GM18870 (cell line): ENCODE measurements around the gene MDM2.

Source experiments
- ATAC-seq: cut with Tn5 transposase; IDR thresholded peaks from one replicate; pipeline ENCODE4 v1.9.1; 2021; ENCODE audit warnings: moderate library complexity; ENCODE audit not compliant: unreplicated experiment

Gene MDM2

GRCh38 chr12:68870443-68870842, 62.5 kb downstream of the MDM2 start:
- no peak for ATAC-seq

GRCh38 chr12:68871396-68871795, 63.4 kb downstream of the MDM2 start:
- ATAC-seq, result no peak

- no peak for ATAC-seq
Observed at GRCh38 chr12:68871921-68872320, 63.9 kb downstream of the MDM2 start.

- no peak for ATAC-seq
Observed at GRCh38 chr12:68873316-68873715, 65.3 kb downstream of the MDM2 start.

DNA sequence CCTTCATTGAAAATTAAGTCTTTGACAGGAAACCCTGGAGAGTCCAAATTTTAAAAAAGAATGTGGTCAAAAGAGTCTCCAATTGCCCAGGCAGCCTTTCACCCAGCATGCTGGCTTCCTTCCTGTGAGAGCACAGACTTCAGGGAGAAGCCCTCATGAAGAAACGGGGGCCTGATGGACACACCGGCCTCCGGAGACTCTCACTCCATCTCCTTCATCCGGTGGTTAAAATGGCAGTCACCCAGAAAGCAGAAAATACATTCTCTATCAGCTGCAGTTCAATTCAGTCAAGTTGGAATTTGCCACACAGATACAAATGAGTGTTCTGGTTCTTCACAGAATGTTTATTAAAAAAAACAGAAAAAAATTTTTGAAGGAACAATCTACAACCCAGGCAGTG, 68.5 kb downstream of the MDM2 start:
- ATAC-seq, result no peak

DNA sequence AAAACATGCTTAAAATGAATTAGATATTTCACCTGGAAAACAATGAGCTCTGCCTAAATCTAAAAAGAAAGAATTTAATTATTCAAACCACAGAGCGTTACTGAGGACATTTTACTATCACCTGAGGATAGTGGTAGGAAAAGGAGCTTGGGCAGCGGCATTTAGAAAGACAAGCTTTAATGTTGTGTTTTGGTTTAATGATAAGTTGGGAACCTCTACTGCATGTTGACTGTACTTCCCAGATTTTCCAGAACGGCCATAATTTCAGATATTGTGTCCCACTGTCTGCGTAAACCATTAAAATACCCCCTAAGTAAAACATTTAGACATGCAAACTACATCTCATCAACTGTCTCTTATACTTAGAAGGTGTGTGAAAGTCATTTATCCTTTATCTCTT, 69.6 kb downstream of the MDM2 start:
- no peak for ATAC-seq

GRCh38 chr12:68878283-68878682, 70.3 kb downstream of the MDM2 start:
- no peak for ATAC-seq

GRCh38 chr12:68878846-68879245, 70.9 kb downstream of the MDM2 start:
- no peak for ATAC-seq

GRCh38 chr12:68880660-68881325, 72.8 kb downstream of the MDM2 start:
- no peak for ATAC-seq

- no peak for ATAC-seq
Observed at GRCh38 chr12:68882251-68882964, 74.4 kb downstream of the MDM2 start.

GRCh38 chr12:68883151-68883550, 75.2 kb downstream of the MDM2 start:
- ATAC-seq, result no peak

- ATAC-seq, result no peak
Observed at GRCh38 chr12:68884251-68884650, 76.3 kb downstream of the MDM2 start.

- ATAC-seq, result no peak
Observed at GRCh38 chr12:68885381-68885780, 77.4 kb downstream of the MDM2 start.

GRCh38 chr12:68886636-68887572, 78.9 kb downstream of the MDM2 start:
- ATAC-seq, result no peak

- ATAC-seq, result no peak
Observed at GRCh38 chr12:68887641-68888040, 79.7 kb downstream of the MDM2 start.

DNA sequence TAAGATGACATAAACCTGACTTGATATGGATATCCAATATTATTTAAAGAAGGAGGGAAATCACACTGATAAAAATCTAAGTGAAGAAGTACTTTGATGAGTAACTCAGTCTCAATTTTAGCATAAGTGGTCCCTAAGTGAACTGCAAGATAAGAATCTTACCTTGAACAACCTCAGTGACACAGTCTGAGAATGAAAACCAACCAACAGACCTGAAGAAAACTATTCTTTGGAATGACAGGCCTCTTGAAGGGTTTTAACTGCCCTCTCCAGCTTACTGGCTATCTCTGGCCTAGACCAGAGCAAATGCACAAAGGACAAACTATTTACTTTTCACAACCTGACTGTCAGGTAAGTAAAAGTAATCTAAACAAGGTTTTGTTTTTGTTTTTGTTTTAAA, 80.3 kb downstream of the MDM2 start:
- ATAC-seq, result no peak

DNA sequence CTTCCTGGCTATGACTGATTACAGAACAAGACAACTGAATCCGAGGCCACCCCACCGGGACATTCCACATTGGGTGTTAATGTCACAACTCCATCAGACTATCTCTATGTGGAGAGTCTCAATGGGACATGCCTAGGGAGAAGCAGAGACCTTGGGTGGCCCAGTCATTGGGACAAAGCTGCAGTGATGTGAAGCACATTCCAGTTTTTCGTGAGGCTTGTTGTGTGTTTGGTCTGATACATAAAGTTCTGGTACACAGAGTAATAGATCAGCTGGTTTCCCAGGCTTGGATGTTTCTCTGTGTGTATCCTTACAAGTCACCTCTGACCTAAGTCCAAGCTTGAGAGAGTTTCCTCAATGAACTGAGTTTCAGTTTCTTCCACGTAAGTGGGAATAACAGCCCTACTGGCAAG, 82.7 kb downstream of the MDM2 start:
- no peak for ATAC-seq

DNA sequence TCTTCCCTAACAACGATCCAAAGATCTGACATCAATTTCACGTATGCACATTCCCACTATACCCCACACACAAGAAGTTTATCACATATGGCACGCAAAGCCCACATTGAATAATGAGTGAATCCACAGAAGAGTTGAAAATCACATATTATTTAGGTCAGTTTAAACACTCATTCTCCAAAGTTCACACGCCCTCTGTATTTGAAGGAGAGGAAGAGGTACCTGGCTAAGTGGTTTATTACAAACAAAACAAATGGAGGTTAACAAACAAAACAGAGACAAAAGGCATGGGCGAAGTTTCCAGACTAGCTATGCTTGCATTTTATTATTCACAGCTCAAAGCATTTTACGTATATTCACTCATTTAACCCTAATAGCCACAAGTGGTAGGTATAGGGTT, 83.2 kb downstream of the MDM2 start:
- no peak for ATAC-seq

- no peak for ATAC-seq
Observed at GRCh38 chr12:68893201-68893600, 85.2 kb downstream of the MDM2 start.

DNA sequence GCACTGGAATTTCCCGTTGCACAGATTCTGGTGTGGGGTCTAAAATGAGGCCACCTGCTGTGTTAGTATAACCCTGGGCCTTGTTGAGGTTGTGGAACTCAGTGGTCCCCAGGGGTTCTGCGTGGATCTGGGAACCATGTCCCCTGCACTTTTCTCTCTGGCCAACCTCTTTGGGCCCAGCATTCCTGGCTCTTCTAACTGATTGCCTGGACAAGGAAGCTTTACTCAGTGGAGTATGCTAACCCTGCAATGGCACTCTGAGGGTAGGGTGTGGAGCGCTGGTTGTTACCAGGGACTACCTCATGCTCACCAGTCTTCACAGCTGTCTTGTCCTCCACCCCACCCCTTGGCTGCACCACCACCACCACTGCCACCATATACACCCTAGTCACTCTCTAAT, 85.8 kb downstream of the MDM2 start:
- ATAC-seq, result no peak

DNA sequence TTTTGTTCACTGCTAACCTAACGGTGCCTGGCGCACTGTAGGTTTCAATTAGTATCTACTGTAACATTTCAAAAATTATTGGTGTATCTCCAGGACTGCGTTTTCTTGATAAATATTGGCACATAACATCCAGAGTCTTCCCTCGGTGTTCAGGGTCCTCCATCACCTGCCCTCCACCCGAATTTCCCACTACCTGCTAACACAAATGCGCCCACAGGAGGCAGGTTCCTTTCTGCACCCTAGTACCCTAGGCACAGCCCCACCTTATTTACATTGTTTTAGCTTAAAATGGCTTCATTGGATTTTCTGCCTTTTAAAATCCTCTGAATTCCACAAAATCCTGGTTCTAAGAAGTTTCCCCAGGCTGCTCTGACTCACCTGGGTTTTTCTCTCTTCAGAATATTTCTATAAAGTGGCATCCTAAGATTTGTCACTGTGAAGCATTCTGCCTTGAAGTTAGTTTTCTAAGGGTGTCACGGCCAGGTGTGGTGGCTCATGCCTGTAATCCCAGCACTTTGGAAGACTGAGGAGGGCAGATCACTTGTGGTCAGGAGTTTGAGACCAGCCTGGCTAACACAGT, 86.4 kb downstream of the MDM2 start:
- no peak for ATAC-seq
